Measurements from ENCODE around the gene C3orf20. TPM values are rescaled to one million over a fixed set of nuclear protein-coding genes. Genes with fewer than 3 reads are reported as not detected.

Gene C3orf20
- total and polyA plus RNA-seq, 2 donors (not counting 1 experiment from before 2014, with no cell fraction given), result 0.12 to 0.34 TPM

GRCh38 chr3:14806641-14807263 is 131.8 kb downstream of the C3orf20 start:
- peaks cover 0 to 30% (median 2%) of the 10 kb centered on the region in 4 experiments for H3K27me3 ChIP-seq (replicated peaks in 1 of 4; ENCODE audit: control extremely low read depth in 1 of 4, control insufficient read depth in 3 of 4, insufficient read depth in 4 of 4, low read length in 3 of 4)
- Mint-ChIP-seq H3K4me1 (peaks cover 7% of the 10 kb centered on the region), H3K27me3 (peaks cover 58% of the 10 kb centered on the region), H3K9me3 (ENCODE audit: insufficient read depth) (no peaks in the 10 kb centered on the region), H3K27ac (no peak overlapping the region), H3K4me3 (no peak overlapping the region)
- H4K20me1 ChIP-seq (ENCODE audit: control insufficient read depth, insufficient read depth, low read length, poor library complexity, severe bottlenecking), result no peaks in the 10 kb centered on the region
- H3K4me1 ChIP-seq (ENCODE audit: control insufficient read depth in 2 of 2, insufficient read depth in 2 of 2, low read length in 2 of 2), result no peaks in the 10 kb centered on the region
- H3K4me2 ChIP-seq (replicated peaks; ENCODE audit: low read depth, low read length, poor library complexity, severe bottlenecking), result no peak overlapping the region
- no peaks in the 10 kb centered on the region for H3K79me2 ChIP-seq (ENCODE audit: control insufficient read depth, insufficient read depth, low read length)
- H3K9ac ChIP-seq (ENCODE audit: low read length), result no peak overlapping the region
- H3K4me3 ChIP-seq (ENCODE audit: control extremely low read depth in 1 of 5, extremely low read depth in 1 of 5, insufficient read depth in 1 of 5, low read depth in 2 of 5, low read length in 4 of 5), result no peak overlapping the region
- H3K9me3 ChIP-seq (ENCODE audit: control extremely low read depth in 1 of 3, control insufficient read depth in 2 of 3, insufficient read depth in 1 of 3, low read length in 2 of 3), result peaks cover 0 to 3% (median 0%) of the 10 kb centered on the region in 3 donors
- TF ChIP-seq EZH2 (IDR thresholded peaks at IDR 0.05; ENCODE audit: borderline replicate concordance, insufficient read depth, low read depth, low read length, poor library complexity, severe bottlenecking) (no peak), CTCF (IDR thresholded peaks at IDR 0.05) (no peak)
- DNase-seq, result no peak
- intact Hi-C loops (cut with micrococcal nuclease), result no loop called here
- no peak overlapping the region for H2AFZ ChIP-seq (ENCODE audit: insufficient read depth, low read depth, low read length, poor library complexity, severe bottlenecking)
- 70% methylated on average over 8 of the region's 8 CpGs for WGBS (ENCODE audit: insufficient coverage)
- H3K27ac ChIP-seq (ENCODE audit: low read length in 2 of 2), result no peak overlapping the region
- ChIA-PET POLR2A (no interaction called here), CTCF (interaction anchor here (0.5 kb wide), 1 partner anchor 507 kb away, joined by 3 read pairs; no protein-coding TSS in a partner anchor)
- no peaks in the 10 kb centered on the region for H3K36me3 ChIP-seq (replicated peaks in 1 of 2; ENCODE audit: control extremely low read depth in 1 of 2, control insufficient read depth in 1 of 2, extremely low read depth in 1 of 2, insufficient read depth in 2 of 2, low read length in 1 of 2)
- ATAC-seq (ENCODE audit: low read depth), result no peak

DNA sequence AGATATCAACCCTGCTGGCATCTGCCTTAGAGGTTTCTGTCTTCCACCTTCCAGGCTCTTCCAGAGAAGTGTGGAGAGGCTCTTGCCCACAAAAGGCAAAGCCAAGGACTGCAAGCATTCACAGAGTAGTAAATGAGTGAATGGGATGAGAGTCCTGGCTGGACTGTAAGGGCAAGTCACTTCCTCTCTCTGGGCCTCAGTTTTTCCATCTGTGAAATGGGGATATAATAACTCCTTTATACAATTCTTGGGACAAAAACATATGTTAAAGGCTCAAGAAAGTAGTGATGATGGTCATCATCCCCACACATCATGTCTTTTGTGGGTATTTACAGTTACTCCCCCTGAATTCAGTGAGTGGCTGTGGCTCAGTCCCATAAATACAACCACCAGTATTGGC is 133.1 kb downstream of the C3orf20 start:
- ATAC-seq (ENCODE audit: low read depth) (no peak), DNase-seq (no peak)
- no peak overlapping the region for H3K4me3 ChIP-seq (ENCODE audit: control extremely low read depth in 1 of 5, extremely low read depth in 1 of 5, insufficient read depth in 1 of 5, low read depth in 2 of 5, low read length in 4 of 5)
- Mint-ChIP-seq H3K4me3 (no peak overlapping the region), H3K27me3 (peaks cover 65% of the 10 kb centered on the region), H3K9me3 (ENCODE audit: insufficient read depth) (no peaks in the 10 kb centered on the region), H3K4me1 (peaks cover 8% of the 10 kb centered on the region), H3K27ac (no peak overlapping the region)
- no peak overlapping the region for H3K27ac ChIP-seq (ENCODE audit: low read length in 2 of 2)
- H3K9me3 ChIP-seq (ENCODE audit: control extremely low read depth in 1 of 3, control insufficient read depth in 2 of 3, insufficient read depth in 1 of 3, low read length in 2 of 3), result peaks cover 0 to 3% (median 0%) of the 10 kb centered on the region in 3 donors
- no peaks in the 10 kb centered on the region for H3K4me1 ChIP-seq (ENCODE audit: control insufficient read depth in 2 of 2, insufficient read depth in 2 of 2, low read length in 2 of 2)
- no peaks in the 10 kb centered on the region for H3K79me2 ChIP-seq (ENCODE audit: control insufficient read depth, insufficient read depth, low read length)
- no peaks in the 10 kb centered on the region for H4K20me1 ChIP-seq (ENCODE audit: control insufficient read depth, insufficient read depth, low read length, poor library complexity, severe bottlenecking)
- peaks cover 0 to 37% (median 10%) of the 10 kb centered on the region in 4 experiments for H3K27me3 ChIP-seq (replicated peaks in 1 of 4; ENCODE audit: control extremely low read depth in 1 of 4, control insufficient read depth in 3 of 4, insufficient read depth in 4 of 4, low read length in 3 of 4)
- POLR2A ChIA-PET, result no interaction called here
- intact Hi-C loops (cut with micrococcal nuclease), result no loop called here
- H3K36me3 ChIP-seq (replicated peaks in 1 of 2; ENCODE audit: control extremely low read depth in 1 of 2, control insufficient read depth in 1 of 2, extremely low read depth in 1 of 2, insufficient read depth in 2 of 2, low read length in 1 of 2), result no peaks in the 10 kb centered on the region
- TF ChIP-seq EZH2 (IDR thresholded peaks at IDR 0.05; ENCODE audit: borderline replicate concordance, insufficient read depth, low read depth, low read length, poor library complexity, severe bottlenecking) (no peak), CTCF (IDR thresholded peaks at IDR 0.05) (no peak)
- no peak overlapping the region for H3K4me2 ChIP-seq (replicated peaks; ENCODE audit: low read depth, low read length, poor library complexity, severe bottlenecking)
- CTCF ChIA-PET, result no interaction called here
- no peak overlapping the region for H3K9ac ChIP-seq (ENCODE audit: low read length)
- no peak overlapping the region for H2AFZ ChIP-seq (ENCODE audit: insufficient read depth, low read depth, low read length, poor library complexity, severe bottlenecking)
